Body of pancreas (tissue), 4 donors: ENCODE results near the gene KLF8.

Experiments
- POLR2A ChIP-seq, 3 donors: fragments of 450-650 bp; IDR thresholded peaks; one replicate each; pipeline ENCODE4 v1.6.1; 2016; ENCODE audit warnings: antibody characterized with exemption in 3 of 3, mild to moderate bottlenecking in 2 of 3
- TF ChIP-seq, protein P1 (sequence below), 7 experiments: fragments of 450-650 bp in 4 of 7; fragments of 200-600 bp in 3 of 7; sonication (generic) in 3 of 7; IDR thresholded peaks; one replicate each; pipeline ENCODE4 v1.5.1; 2016 to 2019; ENCODE audit warnings: antibody characterized with exemption in 7 of 7

DNA sequence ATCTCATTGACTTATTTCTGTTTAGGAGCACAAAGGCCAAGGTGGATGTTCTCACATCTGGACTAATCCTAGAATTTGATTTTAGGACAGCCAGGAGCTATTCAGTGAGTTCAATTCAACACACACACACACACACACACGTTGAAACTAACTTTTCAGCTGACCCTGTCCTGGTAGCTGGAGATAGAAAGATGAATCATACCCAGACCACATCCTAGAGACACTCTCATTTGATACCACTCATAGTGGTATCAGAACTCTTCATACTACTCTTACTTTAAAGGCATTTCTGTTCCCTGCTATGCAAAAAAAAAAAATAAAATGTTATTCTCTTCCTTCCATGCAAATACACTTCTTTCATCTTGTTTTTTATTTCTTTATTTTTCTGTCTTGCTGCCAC lies 36.7 kb downstream of the KLF8 start:
- TF ChIP-seq, protein P1, sequence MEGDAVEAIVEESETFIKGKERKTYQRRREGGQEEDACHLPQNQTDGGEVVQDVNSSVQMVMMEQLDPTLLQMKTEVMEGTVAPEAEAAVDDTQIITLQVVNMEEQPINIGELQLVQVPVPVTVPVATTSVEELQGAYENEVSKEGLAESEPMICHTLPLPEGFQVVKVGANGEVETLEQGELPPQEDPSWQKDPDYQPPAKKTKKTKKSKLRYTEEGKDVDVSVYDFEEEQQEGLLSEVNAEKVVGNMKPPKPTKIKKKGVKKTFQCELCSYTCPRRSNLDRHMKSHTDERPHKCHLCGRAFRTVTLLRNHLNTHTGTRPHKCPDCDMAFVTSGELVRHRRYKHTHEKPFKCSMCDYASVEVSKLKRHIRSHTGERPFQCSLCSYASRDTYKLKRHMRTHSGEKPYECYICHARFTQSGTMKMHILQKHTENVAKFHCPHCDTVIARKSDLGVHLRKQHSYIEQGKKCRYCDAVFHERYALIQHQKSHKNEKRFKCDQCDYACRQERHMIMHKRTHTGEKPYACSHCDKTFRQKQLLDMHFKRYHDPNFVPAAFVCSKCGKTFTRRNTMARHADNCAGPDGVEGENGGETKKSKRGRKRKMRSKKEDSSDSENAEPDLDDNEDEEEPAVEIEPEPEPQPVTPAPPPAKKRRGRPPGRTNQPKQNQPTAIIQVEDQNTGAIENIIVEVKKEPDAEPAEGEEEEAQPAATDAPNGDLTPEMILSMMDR (IDR thresholded peaks at IDR 0.05): no peak
- no peak for TF ChIP-seq POLR2A (IDR thresholded peaks at IDR 0.05)
